Breast epithelium (tissue), 3 donors: ENCODE results near the gene LRGUK.

Source experiments
- POLR2A ChIP-seq: fragments of 450-650 bp; IDR thresholded peaks from one replicate; pipeline ENCODE4 v1.6.1; 2016; ENCODE audit warnings: antibody characterized with exemption, mild to moderate bottlenecking, moderate library complexity
- POLR2AphosphoS5 ChIP-seq, 3 donors: sonication (generic); formaldehyde crosslinking; IDR thresholded peaks; one replicate each; pipeline ENCODE4 v1.6.1; 2017; ENCODE audit warnings: antibody characterized with exemption in 3 of 3
- TF ChIP-seq, protein P1 (sequence below), 3 donors: fragments of 450-650 bp; IDR thresholded peaks; one replicate each; pipeline ENCODE4 v1.5.1; 2016 to 2017; ENCODE audit warnings: antibody characterized with exemption in 3 of 3, mild to moderate bottlenecking in 3 of 3, moderate library complexity in 3 of 3

DNA sequence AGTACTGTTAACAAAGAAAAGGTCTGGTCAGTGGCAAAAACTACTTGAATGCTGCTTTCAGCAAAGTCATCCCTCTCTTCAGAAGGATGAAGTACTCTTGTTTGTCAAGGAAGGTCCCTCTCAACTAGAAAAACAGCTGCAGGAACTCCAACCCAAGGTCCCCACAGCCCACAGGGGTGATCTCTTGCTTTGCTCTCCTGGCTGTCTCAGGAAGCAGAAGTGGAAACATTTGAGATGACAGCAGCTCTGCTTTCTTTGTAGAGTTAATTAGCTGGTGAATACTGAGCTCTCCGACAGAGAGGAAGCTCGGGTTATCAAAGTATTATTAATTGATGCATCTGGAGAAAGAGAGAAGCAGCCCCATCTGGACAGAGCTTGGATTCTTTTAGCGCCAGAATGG is 25.4 kb upstream of the LRGUK start:
- TF ChIP-seq, protein P1, sequence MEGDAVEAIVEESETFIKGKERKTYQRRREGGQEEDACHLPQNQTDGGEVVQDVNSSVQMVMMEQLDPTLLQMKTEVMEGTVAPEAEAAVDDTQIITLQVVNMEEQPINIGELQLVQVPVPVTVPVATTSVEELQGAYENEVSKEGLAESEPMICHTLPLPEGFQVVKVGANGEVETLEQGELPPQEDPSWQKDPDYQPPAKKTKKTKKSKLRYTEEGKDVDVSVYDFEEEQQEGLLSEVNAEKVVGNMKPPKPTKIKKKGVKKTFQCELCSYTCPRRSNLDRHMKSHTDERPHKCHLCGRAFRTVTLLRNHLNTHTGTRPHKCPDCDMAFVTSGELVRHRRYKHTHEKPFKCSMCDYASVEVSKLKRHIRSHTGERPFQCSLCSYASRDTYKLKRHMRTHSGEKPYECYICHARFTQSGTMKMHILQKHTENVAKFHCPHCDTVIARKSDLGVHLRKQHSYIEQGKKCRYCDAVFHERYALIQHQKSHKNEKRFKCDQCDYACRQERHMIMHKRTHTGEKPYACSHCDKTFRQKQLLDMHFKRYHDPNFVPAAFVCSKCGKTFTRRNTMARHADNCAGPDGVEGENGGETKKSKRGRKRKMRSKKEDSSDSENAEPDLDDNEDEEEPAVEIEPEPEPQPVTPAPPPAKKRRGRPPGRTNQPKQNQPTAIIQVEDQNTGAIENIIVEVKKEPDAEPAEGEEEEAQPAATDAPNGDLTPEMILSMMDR (IDR thresholded peaks at IDR 0.05): no peak
- TF ChIP-seq POLR2AphosphoS5 (IDR thresholded peaks at IDR 0.05): no peak
- no peak for TF ChIP-seq POLR2A
